GM12878 (cell line): ENCODE data around the gene KRTAP10-1. TPM values are rescaled to one million over a fixed set of nuclear protein-coding genes. Genes with fewer than 3 reads are reported as not detected.

ENCODE experiments used
- ATAC-seq: fragments of 200-7000 bp; cut with Tn5 transposase; 3 replicates; pipeline ENCODE4 v1.9.1; 2020; ENCODE audit warnings: mild to moderate bottlenecking, moderate library complexity
- BruUV-seq: library from RNA; stranded (reverse); fragments of 400-500 nt; replicated peaks from 2 replicates; lab custom pipeline; 2021; lab: Mats Ljungman, UMichigan
- CTCF ChIA-PET: fragments of 300-600 bp; sonication (Branson Sonifier 250); formaldehyde crosslinking; extraction: SDS; loops from one replicate; lab custom pipeline; 2021; ENCODE audit warnings: inconsistent platforms; lab: Yijun Ruan, JAX
- POLR2A ChIA-PET: fragments of 350-600 bp; formaldehyde crosslinking; extraction: SDS; loops from one replicate; lab custom pipeline; 2021; ENCODE audit warnings: inconsistent platforms; lab: Charles Lee
- RAD21 ChIA-PET: fragments of 300-600 bp; sonication (Branson Sonifier 250); formaldehyde crosslinking; loops from one replicate; lab custom pipeline; 2023; ENCODE audit warnings: antibody characterized with exemption; ENCODE audit not compliant: unreplicated experiment; lab: Charles Lee
- SMC1A ChIA-PET: fragments of 300-600 bp; sonication (Branson Sonifier 250); formaldehyde crosslinking; loops from one replicate; lab custom pipeline; 2023; ENCODE audit not compliant: unreplicated experiment, uncharacterized antibody; lab: Charles Lee
- DNase-seq: peaks from one replicate; pipeline ENCODE4 v3.0.0-alpha.2; 2011; ENCODE audit warnings: low read depth, low spot score
- FAIRE-seq: peaks from 3 replicates; lab custom pipeline; 2011; peaks lifted over from hg19 to GRCh38; lab: Jason Lieb, UNC
- H2AFZ ChIP-seq: 2 replicates; pipeline ENCODE4 v1.6.0; 2011; ENCODE audit warnings: low read depth, low read length, control low read depth; ENCODE audit not compliant: control insufficient read depth
- H3K27ac ChIP-seq: 2 replicates; pipeline ENCODE4 v1.5.1; 2011; ENCODE audit warnings: control low read depth; ENCODE audit not compliant: control insufficient read depth, insufficient read depth
- H3K27me3 ChIP-seq, 2 experiments: replicated peaks in 1 of 2; 2 replicates each; pipeline versions ENCODE4 v1.6.0 to v1.6.1; 2011; ENCODE audit warnings: low read length in 1 of 2; ENCODE audit not compliant: control insufficient read depth in 2 of 2, insufficient read depth in 2 of 2
- H3K36me3 ChIP-seq, 2 experiments: 2 replicates each; pipeline ENCODE4 v1.5.1; 2011; ENCODE audit warnings: low read length in 1 of 2; ENCODE audit not compliant: control insufficient read depth in 2 of 2, insufficient read depth in 2 of 2
- H3K4me1 ChIP-seq: 2 replicates; pipeline ENCODE4 v1.6.1; 2011; ENCODE audit warnings: mild to moderate bottlenecking, low read length, moderate library complexity, mixed read lengths; ENCODE audit not compliant: control insufficient read depth, insufficient read depth
- H3K4me2 ChIP-seq: 2 replicates; pipeline ENCODE4 v1.6.0; 2011; ENCODE audit warnings: control low read depth; ENCODE audit not compliant: control insufficient read depth, insufficient read depth
- H3K4me3 ChIP-seq: fragments of 200-600 bp; sonication (generic); 2 replicates; pipeline ENCODE4 v1.5.1; 2016
- H3K79me2 ChIP-seq: 2 replicates; pipeline ENCODE4 v1.6.0; 2011; ENCODE audit warnings: low read length; ENCODE audit not compliant: control insufficient read depth, insufficient read depth
- H3K9ac ChIP-seq: 2 replicates; pipeline ENCODE4 v1.8.0; 2011; ENCODE audit warnings: low read length, control low read depth, mixed read lengths; ENCODE audit not compliant: control insufficient read depth, insufficient read depth
- H3K9me3 ChIP-seq: replicated peaks from 3 replicates; pipeline ENCODE4 v1.5.1; 2011; ENCODE audit warnings: mild to moderate bottlenecking, low read length; ENCODE audit not compliant: control insufficient read depth, insufficient read depth
- H4K20me1 ChIP-seq: 2 replicates; pipeline ENCODE4 v1.6.0; 2011; ENCODE audit not compliant: control insufficient read depth, insufficient read depth
- BHLHE40 ChIP-seq, 2 experiments: fragments of 450-650 bp in 1 of 2; IDR thresholded peaks; 2 replicates each; pipeline ENCODE4 v1.6.1; 2011 to 2017; ENCODE audit warnings: low read depth in 2 of 2, borderline replicate concordance in 1 of 2, improper control_type of control experiment in 1 of 2, low read length in 1 of 2, mild to moderate bottlenecking in 1 of 2
- CHD2 ChIP-seq: IDR thresholded peaks from 2 replicates; pipeline ENCODE4 v1.6.1; 2011; ENCODE audit warnings: low read depth, low read length, improper control_type of control experiment, borderline replicate concordance
- DPF2 ChIP-seq: fragments of 450-650 bp; IDR thresholded peaks from 2 replicates; pipeline ENCODE4 v1.6.1; 2017; ENCODE audit warnings: mild to moderate bottlenecking
- EED ChIP-seq: sonication (generic); IDR thresholded peaks from 2 replicates; pipeline ENCODE4 v1.6.1; 2016; ENCODE audit warnings: antibody characterized with exemption, low read depth
- HDAC6 ChIP-seq: fragments of 200-600 bp; sonication (generic); IDR thresholded peaks from one replicate; pipeline ENCODE4 v1.8.0; 2017; ENCODE audit warnings: antibody characterized with exemption; ENCODE audit not compliant: unreplicated experiment
- IKZF1 ChIP-seq: fragments of 450-650 bp; conservative IDR thresholded peaks from 2 replicates; pipeline ENCODE4 v1.6.1; 2017; ENCODE audit warnings: antibody characterized with exemption, mild to moderate bottlenecking
- JUNB ChIP-seq: IDR thresholded peaks from 2 replicates; pipeline ENCODE4 v1.6.1; 2016; ENCODE audit warnings: antibody characterized with exemption, mild to moderate bottlenecking
- NBN ChIP-seq: fragments of 450-650 bp; IDR thresholded peaks from 2 replicates; pipeline ENCODE4 v1.6.1; 2016
- NR2F1 ChIP-seq: fragments of 450-650 bp; conservative IDR thresholded peaks from 2 replicates; pipeline ENCODE4 v1.6.1; 2017; ENCODE audit warnings: mild to moderate bottlenecking
- PAX5 ChIP-seq: IDR thresholded peaks from 2 replicates; pipeline ENCODE4 v1.6.1; 2011; ENCODE audit warnings: low read depth, low read length, borderline replicate concordance
- PAX8 ChIP-seq: fragments of 450-650 bp; IDR thresholded peaks from 2 replicates; pipeline ENCODE4 v1.6.1; 2017; ENCODE audit warnings: mild to moderate bottlenecking, moderate library complexity
- SPI1 ChIP-seq: IDR thresholded peaks from 2 replicates; pipeline ENCODE4 v1.6.1; 2011; ENCODE audit warnings: low read depth, mild to moderate bottlenecking, low read length, moderate library complexity, borderline replicate concordance; ENCODE audit not compliant: insufficient read depth
- YY1 ChIP-seq: IDR thresholded peaks from 2 replicates; pipeline ENCODE4 v1.6.1; 2011; ENCODE audit warnings: low read depth, mild to moderate bottlenecking, low read length
- ZNF622 ChIP-seq: fragments of 450-650 bp; IDR thresholded peaks from 2 replicates; pipeline ENCODE4 v1.6.1; 2017; ENCODE audit warnings: mild to moderate bottlenecking, inconsistent platforms
- ZSCAN29 ChIP-seq: fragments of 450-650 bp; IDR thresholded peaks from 2 replicates; pipeline ENCODE4 v1.6.1; 2017; ENCODE audit warnings: mild to moderate bottlenecking, moderate library complexity
- WGBS: methylation state at CpG from one replicate; pipeline ENCODE4 v1.1.6; 2016; ENCODE audit warnings: low lambda C conversion rate; ENCODE audit not compliant: insufficient replicate concordance, insufficient coverage; ENCODE audit errors: missing lambda C conversion rate; 5-methylcytosine and 5-hydroxymethylcytosine counted together
- in situ Hi-C: fragments of 300-500 bp; cut with MboI; formaldehyde crosslinking; loops from 9 replicates; pipeline ENCODE4 v1.14.3; 2018; ENCODE audit warnings: mixed read lengths
- intact Hi-C: fragments of 100-400 bp; cut with micrococcal nuclease; formaldehyde crosslinking; loops from one replicate; pipeline ENCODE4 v1.14.2; 2022; ENCODE audit not compliant: unreplicated experiment
- polyA plus RNA-seq, 11 experiments: library from polyadenylated mRNA; depleted of rRNA in 4 of 11; unstranded in 6 of 11; stranded (reverse) in 5 of 11; fragments of >200 nt; fragmentation: Nextera tagmentation in 4 of 11; fragmentation: Illumina TruSeq in 1 of 11; extraction: Ambion mirVana in 4 of 11; extraction: Trizol in 1 of 11; gene quantifications; 1 replicate in 1 of 11; 2 replicates in 10 of 11; pipeline versions ENCODE4 v1.2.1 to v1.2.3, GENCODE V29; 2011 to 2016; ENCODE audit warnings: inconsistent platforms in 2 of 11, missing spikeins in 2 of 11, low read depth in 1 of 11
- total RNA-seq, 4 experiments: library from RNA; depleted of rRNA in 3 of 4; stranded (reverse); fragments of >200 nt in 3 of 4; fragmentation: Illumina TruSeq in 1 of 4; extraction: Trizol in 1 of 4; gene quantifications; 2 replicates each; pipeline versions ENCODE4 v1.2.1 to v1.2.3, GENCODE V29; 2013 to 2021

The KRTAP10-1 gene
- total and polyA plus RNA-seq, 10 of the 15 experiments (the other 5 are each of a cell fraction or from before 2014, with no cell fraction given), result not detected

DNA sequence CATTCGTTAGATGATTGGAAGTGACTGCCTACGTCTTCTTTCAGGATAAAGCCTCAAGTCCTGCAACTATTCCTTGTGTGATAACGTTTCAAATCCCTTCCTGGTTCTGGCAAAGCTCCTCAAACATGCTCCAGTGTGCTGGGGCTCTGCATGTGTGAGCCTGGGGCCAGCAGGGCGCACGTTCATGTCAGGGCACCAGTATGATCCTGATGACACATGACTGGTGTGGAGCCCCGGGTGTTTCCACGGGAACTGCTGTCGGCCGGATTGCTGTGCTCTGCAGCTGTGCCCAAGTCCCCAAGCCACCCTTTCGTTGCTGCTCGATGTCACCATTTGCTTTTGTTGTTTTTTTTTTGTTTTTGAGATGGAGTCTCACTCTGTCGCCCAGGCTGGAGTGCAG is 21.3 kb downstream of the KRTAP10-1 start:
- in situ Hi-C loops (no loop called here), intact Hi-C loops (no loop called here)
- SMC1A ChIA-PET, result no interaction called here
- Histone ChIP-seq H3K27me3 (no peaks in the 10 kb centered on the region), H2AFZ (no peak overlapping the region), H3K36me3 (no peaks in the 10 kb centered on the region), H3K9me3 (no peaks in the 10 kb centered on the region; the same call in 2 of the 3 replicates), H3K4me1 (no peaks in the 10 kb centered on the region), H4K20me1 (no peaks in the 10 kb centered on the region), H3K9ac (no peak overlapping the region), H3K27ac (no peak overlapping the region), H3K4me2 (no peak overlapping the region), H3K79me2 (no peaks in the 10 kb centered on the region), H3K4me3 (no peak overlapping the region)
- 41% methylated on average over 12 of the region's 12 CpGs for WGBS
- FAIRE-seq (no peak), DNase-seq (no peak), ATAC-seq (no peak)
- TF ChIP-seq HDAC6, result no peak
- TF ChIP-seq BHLHE40 (IDR thresholded peaks at IDR 0.05; ENCODE audit: borderline replicate concordance in 1 of 2, low read depth in 2 of 2, low read length in 1 of 2), result no peak
- no peak for TF ChIP-seq ZSCAN29
- TF ChIP-seq EED, result no peak
- TF ChIP-seq YY1, result no peak
- TF ChIP-seq DPF2, result no peak
- no peak for TF ChIP-seq CHD2
- no peak for TF ChIP-seq JUNB
- TF ChIP-seq ZNF622, result no peak
- TF ChIP-seq PAX8, result no peak
- TF ChIP-seq NBN, result no peak
- TF ChIP-seq SPI1, result no peak
- no peak for TF ChIP-seq IKZF1
- TF ChIP-seq PAX5, result no peak
- no peak for TF ChIP-seq NR2F1
- POLR2A ChIA-PET, result no interaction called here
- RAD21 ChIA-PET, result no interaction called here
- CTCF ChIA-PET, result interaction anchor here (1.1 kb wide), 1 partner anchor 8 kb away, joined by 3 read pairs; no protein-coding TSS in a partner anchor
- no TSS peak for BruUV-seq
